Mammary epithelial cell (primary cell): Measurements from ENCODE around the gene TMEM170B.

ENCODE experiments used
- EZH2 ChIP-seq: IDR thresholded peaks from 2 replicates; pipeline ENCODE4 v1.6.1; 2012; ENCODE audit warnings: low read length, inconsistent platforms, borderline replicate concordance
- TF ChIP-seq, protein P1 (sequence below), 2 donors: IDR thresholded peaks in 1 of 2; conservative IDR thresholded peaks in 1 of 2; 2 replicates each; pipeline ENCODE4 v1.5.1; 2011 to 2012; ENCODE audit warnings: inconsistent platforms in 2 of 2, low read length in 2 of 2, mild to moderate bottlenecking in 2 of 2, control low read depth in 1 of 2, low read depth in 1 of 2; ENCODE audit not compliant: insufficient read depth in 1 of 2; ENCODE audit errors: extremely low read depth in 1 of 2

DNA sequence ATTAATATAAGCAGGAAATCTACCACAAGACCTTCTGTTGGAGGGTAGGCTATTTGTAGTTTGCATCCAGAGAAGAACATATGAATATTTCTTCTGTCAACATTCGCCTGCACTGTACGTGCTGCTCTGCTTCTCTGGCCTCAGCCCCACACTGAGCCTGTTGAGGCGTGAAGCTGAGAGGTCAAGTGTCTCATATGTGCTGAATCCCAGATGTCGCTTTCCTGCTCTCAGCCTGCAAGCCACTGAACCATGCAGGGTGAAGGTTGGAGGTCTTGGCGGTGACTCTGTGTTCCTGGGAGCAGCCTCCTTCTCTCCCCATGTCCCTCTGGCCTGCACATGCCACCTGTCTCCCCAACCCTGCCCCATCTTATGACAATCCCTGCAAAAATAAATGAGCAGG, 83.6 kb downstream of the TMEM170B start:
- TF ChIP-seq, protein P1, sequence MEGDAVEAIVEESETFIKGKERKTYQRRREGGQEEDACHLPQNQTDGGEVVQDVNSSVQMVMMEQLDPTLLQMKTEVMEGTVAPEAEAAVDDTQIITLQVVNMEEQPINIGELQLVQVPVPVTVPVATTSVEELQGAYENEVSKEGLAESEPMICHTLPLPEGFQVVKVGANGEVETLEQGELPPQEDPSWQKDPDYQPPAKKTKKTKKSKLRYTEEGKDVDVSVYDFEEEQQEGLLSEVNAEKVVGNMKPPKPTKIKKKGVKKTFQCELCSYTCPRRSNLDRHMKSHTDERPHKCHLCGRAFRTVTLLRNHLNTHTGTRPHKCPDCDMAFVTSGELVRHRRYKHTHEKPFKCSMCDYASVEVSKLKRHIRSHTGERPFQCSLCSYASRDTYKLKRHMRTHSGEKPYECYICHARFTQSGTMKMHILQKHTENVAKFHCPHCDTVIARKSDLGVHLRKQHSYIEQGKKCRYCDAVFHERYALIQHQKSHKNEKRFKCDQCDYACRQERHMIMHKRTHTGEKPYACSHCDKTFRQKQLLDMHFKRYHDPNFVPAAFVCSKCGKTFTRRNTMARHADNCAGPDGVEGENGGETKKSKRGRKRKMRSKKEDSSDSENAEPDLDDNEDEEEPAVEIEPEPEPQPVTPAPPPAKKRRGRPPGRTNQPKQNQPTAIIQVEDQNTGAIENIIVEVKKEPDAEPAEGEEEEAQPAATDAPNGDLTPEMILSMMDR (conservative IDR thresholded peaks at IDR 0.05 in 1 of 2, IDR thresholded peaks at IDR 0.05 in 1 of 2; ENCODE audit: extremely low read depth in 1 of 2, insufficient read depth in 1 of 2, low read depth in 1 of 2, low read length in 2 of 2), result no peak
- no peak for TF ChIP-seq EZH2
